HEK293 (cell line): Measurements from ENCODE around the gene WWC1.

Experiments used
- CTCF ChIA-PET: fragments of 350-600 bp; formaldehyde crosslinking; extraction: SDS; loops from one replicate; lab custom pipeline; 2021; ENCODE audit warnings: antibody characterized with exemption; lab: Yijun Ruan, JAX
- POLR2A ChIA-PET: fragments of 300-600 bp; formaldehyde crosslinking; extraction: SDS; loops from one replicate; lab custom pipeline; 2020; ENCODE audit warnings: antibody characterized with exemption, inconsistent platforms; lab: Yijun Ruan, JAX
- H3K27ac ChIP-seq: fragments of 200-500 bp; sonication (Bioruptor generic); 2 replicates; pipeline ENCODE4 v1.5.1; 2014; ENCODE audit warnings: low read depth, low read length, control low read depth, inconsistent platforms; ENCODE audit errors: extremely low read depth
- H3K36me3 ChIP-seq, 2 experiments: fragments of 200-500 bp in 1 of 2; sonication (Bioruptor generic) in 1 of 2; 1 replicate in 1 of 2; 2 replicates in 1 of 2; pipeline ENCODE4 v1.5.1; 2014 to 2017; ENCODE audit warnings: inconsistent platforms in 2 of 2, low read length in 2 of 2; ENCODE audit not compliant: control insufficient read depth in 2 of 2, insufficient read depth in 1 of 2
- H3K4me1 ChIP-seq: fragments of 200-500 bp; sonication (Bioruptor generic); 2 replicates; pipeline ENCODE4 v1.5.1; 2014; ENCODE audit warnings: mild to moderate bottlenecking, low read length, inconsistent platforms; ENCODE audit not compliant: control insufficient read depth, insufficient read depth
- H3K4me3 ChIP-seq: 2 replicates; pipeline ENCODE4 v1.5.1; 2011; ENCODE audit warnings: low read depth, mild to moderate bottlenecking, control low read depth, low read length, moderate library complexity
- H3K9me3 ChIP-seq: fragments of 200-500 bp; sonication (Bioruptor generic); 2 replicates; pipeline ENCODE4 v1.5.1; 2014; ENCODE audit warnings: low read depth, low read length, inconsistent platforms; ENCODE audit not compliant: control insufficient read depth, insufficient read depth
- MYNN ChIP-seq: fragments of 450-650 bp; formaldehyde crosslinking; IDR thresholded peaks from 2 replicates; pipeline ENCODE4 v1.5.1; 2016; ENCODE audit warnings: missing biosample characterization, missing genetic modification characterization, borderline replicate concordance
- SALL2 ChIP-seq: fragments of 450-650 bp; formaldehyde crosslinking; IDR thresholded peaks from 2 replicates; pipeline ENCODE4 v1.5.0; 2017; ENCODE audit warnings: missing biosample characterization, mild to moderate bottlenecking, missing genetic modification characterization, borderline replicate concordance
- WT1 ChIP-seq: fragments of 450-650 bp; formaldehyde crosslinking; IDR thresholded peaks from 2 replicates; pipeline ENCODE4 v1.5.1; 2016; ENCODE audit warnings: missing biosample characterization, missing genetic modification characterization
- YY1 ChIP-seq: fragments of 450-650 bp; formaldehyde crosslinking; IDR thresholded peaks from 2 replicates; pipeline ENCODE4 v1.5.1; 2018; ENCODE audit warnings: missing biosample characterization, missing genetic modification characterization
- ZBTB1 ChIP-seq: fragments of 450-650 bp; formaldehyde crosslinking; IDR thresholded peaks from 2 replicates; pipeline ENCODE4 v1.5.1; 2016; ENCODE audit warnings: missing biosample characterization, missing genetic modification characterization
- ZBTB20 ChIP-seq: fragments of 450-650 bp; formaldehyde crosslinking; IDR thresholded peaks from 2 replicates; pipeline ENCODE4 v1.5.1; 2016; ENCODE audit warnings: missing biosample characterization, missing genetic modification characterization
- ZNF138 ChIP-seq: fragments of 450-650 bp; formaldehyde crosslinking; IDR thresholded peaks from 2 replicates; pipeline ENCODE4 v1.5.1; 2016; ENCODE audit warnings: missing biosample characterization, missing genetic modification characterization, borderline replicate concordance
- ZNF19 ChIP-seq: fragments of 450-650 bp; formaldehyde crosslinking; IDR thresholded peaks from 2 replicates; pipeline ENCODE4; 2016; ENCODE audit warnings: missing biosample characterization, missing genetic modification characterization, low read depth
- ZNF223 ChIP-seq: fragments of 450-650 bp; formaldehyde crosslinking; IDR thresholded peaks from 2 replicates; pipeline ENCODE4 v1.5.1; 2016; ENCODE audit warnings: missing biosample characterization, missing genetic modification characterization
- ZNF350 ChIP-seq: fragments of 450-650 bp; formaldehyde crosslinking; IDR thresholded peaks from 2 replicates; pipeline ENCODE4 v1.5.0; 2017; ENCODE audit warnings: missing biosample characterization, mild to moderate bottlenecking, missing genetic modification characterization
- ZNF48 ChIP-seq: fragments of 450-650 bp; formaldehyde crosslinking; IDR thresholded peaks from 2 replicates; pipeline ENCODE4 v1.5.1; 2016; ENCODE audit warnings: missing biosample characterization, missing genetic modification characterization
- ZNF544 ChIP-seq: fragments of 450-650 bp; formaldehyde crosslinking; IDR thresholded peaks from 2 replicates; pipeline ENCODE4 v1.5.0; 2017; ENCODE audit warnings: missing biosample characterization, missing genetic modification characterization
- ZNF596 ChIP-seq: fragments of 450-650 bp; IDR thresholded peaks from 2 replicates; pipeline ENCODE4 v1.5.0; 2018; ENCODE audit warnings: missing biosample characterization, mild to moderate bottlenecking, missing genetic modification characterization, moderate library complexity
- ZNF76 ChIP-seq: fragments of 450-650 bp; formaldehyde crosslinking; IDR thresholded peaks from 2 replicates; pipeline ENCODE4; 2016; ENCODE audit warnings: low read depth, missing biosample characterization, missing genetic modification characterization, borderline replicate concordance
- ZNF768 ChIP-seq: fragments of 450-650 bp; formaldehyde crosslinking; IDR thresholded peaks from 2 replicates; pipeline ENCODE4 v1.5.1; 2018; ENCODE audit warnings: missing biosample characterization, mild to moderate bottlenecking, missing genetic modification characterization
- TF ChIP-seq, protein P1 (sequence below): fragments of 450-650 bp; formaldehyde crosslinking; IDR thresholded peaks from 2 replicates; pipeline ENCODE4 v1.5.1; 2016; ENCODE audit warnings: missing biosample characterization, missing genetic modification characterization
- TF ChIP-seq, protein P2 (sequence below): fragments of 450-650 bp; formaldehyde crosslinking; IDR thresholded peaks from 2 replicates; pipeline ENCODE4 v1.5.1; 2016; ENCODE audit warnings: missing biosample characterization, missing genetic modification characterization, low read depth
- TF ChIP-seq, protein P3 (sequence below): fragments of 450-650 bp; formaldehyde crosslinking; IDR thresholded peaks from 2 replicates; pipeline ENCODE4 v1.5.1; 2016; ENCODE audit warnings: missing biosample characterization, missing genetic modification characterization
- TF ChIP-seq, protein P4 (sequence below): fragments of 450-650 bp; formaldehyde crosslinking; optimal IDR thresholded peaks from 2 replicates; pipeline ENCODE3; 2016; ENCODE audit warnings: missing biosample characterization, mild to moderate bottlenecking, missing genetic modification characterization

Gene WWC1

DNA sequence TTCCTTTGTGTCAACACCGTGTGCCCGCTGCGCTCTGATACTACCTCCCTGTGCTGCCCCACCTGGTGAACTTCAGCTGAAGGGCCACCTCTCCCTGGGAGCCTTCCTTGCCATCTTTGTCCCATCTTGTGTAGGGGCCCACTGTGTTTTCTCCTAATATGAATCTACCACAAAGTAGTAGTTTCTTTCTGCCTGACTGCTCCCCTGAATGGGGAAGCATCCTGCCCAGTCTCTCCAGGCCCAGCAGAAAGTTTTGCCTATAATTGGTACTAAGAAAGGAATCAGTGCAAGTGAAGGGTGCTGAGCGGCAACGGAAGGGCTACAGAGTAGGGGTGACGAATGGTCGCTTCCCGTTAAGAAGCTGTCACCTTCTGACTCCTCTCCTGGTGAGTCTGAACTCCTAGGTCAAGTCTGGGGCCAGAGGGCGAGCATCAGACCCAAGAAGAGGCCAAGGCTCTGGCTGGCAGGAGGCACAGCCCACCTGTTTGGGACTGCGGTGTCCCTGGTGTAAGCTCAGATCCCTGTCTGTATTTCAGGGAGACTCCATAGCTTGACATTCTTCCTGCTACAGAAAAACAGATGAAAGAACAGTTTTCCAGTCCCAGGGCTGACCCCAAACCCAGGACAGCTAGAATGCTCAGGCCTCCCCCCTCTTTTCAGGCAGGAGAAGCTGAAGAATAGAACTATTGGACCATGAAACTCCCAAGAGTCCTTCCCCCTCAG lies 24.1 kb downstream of the WWC1 start:
- POLR2A ChIA-PET, result interaction anchor here (3.2 kb wide), 1 partner anchor 23 kb away, joined by 15 read pairs; the partner anchor contains the start of gene WWC1
- Histone ChIP-seq H3K9me3 (no peaks in the 10 kb centered on the region), H3K4me3 (no peak overlapping the region), H3K27ac (no peak overlapping the region), H3K4me1 (peaks cover 11% of the 10 kb centered on the region; the same call in 1 of the 2 replicates), H3K36me3 (no peaks in the 10 kb centered on the region; a peak in 1 of 3 replicates)
- TF ChIP-seq ZNF48 (tag by site-specific recombination) (no peak), ZNF19 (tag by site-specific recombination) (no peak), ZNF350 (tag by site-specific recombination) (no peak), ZBTB20 (tag by site-specific recombination) (peak; percentile 38; the same call in 1 of the 2 replicates), ZBTB1 (tag by site-specific recombination) (no peak)
- TF ChIP-seq, protein P1, sequence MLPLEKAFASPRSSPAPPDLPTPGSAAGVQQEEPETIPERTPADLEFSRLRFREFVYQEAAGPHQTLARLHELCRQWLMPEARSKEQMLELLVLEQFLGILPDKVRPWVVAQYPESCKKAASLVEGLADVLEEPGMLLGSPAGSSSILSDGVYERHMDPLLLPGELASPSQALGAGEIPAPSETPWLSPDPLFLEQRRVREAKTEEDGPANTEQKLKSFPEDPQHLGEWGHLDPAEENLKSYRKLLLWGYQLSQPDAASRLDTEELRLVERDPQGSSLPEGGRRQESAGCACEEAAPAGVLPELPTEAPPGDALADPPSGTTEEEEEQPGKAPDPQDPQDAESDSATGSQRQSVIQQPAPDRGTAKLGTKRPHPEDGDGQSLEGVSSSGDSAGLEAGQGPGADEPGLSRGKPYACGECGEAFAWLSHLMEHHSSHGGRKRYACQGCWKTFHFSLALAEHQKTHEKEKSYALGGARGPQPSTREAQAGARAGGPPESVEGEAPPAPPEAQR, result no peak
- CTCF ChIA-PET, result interaction anchor here (0.6 to 1.9 kb wide), 5 partner anchors 12 to 1315 kb away, joined by 3 to 5 read pairs (median 3); partner anchors contain the start of gene WWC1

DNA sequence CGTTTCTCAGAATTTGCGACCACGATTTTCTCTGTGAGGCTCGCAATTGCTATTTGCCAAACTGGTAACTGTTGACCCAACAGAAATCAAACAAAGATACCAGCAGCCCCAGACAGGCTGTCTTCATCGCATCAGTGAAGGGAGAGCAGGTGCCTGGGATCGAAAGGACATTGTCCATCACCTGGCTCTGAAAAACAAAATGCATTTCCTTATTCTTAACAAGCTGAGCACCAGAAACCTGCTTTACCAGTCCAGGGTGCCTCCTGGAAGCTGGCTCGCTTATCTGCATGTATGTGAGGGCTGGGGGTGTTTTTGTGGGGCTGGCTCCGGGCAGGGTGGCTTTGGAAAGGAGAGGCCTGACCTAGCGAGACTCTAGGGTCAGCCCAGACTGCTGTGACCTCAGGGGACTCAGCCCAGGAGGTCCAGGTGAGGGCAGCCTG lies 24.7 kb downstream of the WWC1 start:
- H3K9me3 ChIP-seq, result no peaks in the 10 kb centered on the region
- POLR2A ChIA-PET, result interaction anchor here (3.2 kb wide), 1 partner anchor 24 kb away, joined by 15 read pairs; the partner anchor contains the start of gene WWC1
- H3K27ac ChIP-seq, result no peak overlapping the region
- TF ChIP-seq YY1, result no peak
- TF ChIP-seq SALL2 (tag by site-specific recombination), result no peak
- no peak for TF ChIP-seq WT1
- TF ChIP-seq, protein P2, sequence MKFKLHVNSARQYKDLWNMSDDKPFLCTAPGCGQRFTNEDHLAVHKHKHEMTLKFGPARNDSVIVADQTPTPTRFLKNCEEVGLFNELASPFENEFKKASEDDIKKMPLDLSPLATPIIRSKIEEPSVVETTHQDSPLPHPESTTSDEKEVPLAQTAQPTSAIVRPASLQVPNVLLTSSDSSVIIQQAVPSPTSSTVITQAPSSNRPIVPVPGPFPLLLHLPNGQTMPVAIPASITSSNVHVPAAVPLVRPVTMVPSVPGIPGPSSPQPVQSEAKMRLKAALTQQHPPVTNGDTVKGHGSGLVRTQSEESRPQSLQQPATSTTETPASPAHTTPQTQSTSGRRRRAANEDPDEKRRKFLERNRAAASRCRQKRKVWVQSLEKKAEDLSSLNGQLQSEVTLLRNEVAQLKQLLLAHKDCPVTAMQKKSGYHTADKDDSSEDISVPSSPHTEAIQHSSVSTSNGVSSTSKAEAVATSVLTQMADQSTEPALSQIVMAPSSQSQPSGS (tag by site-specific recombination), result no peak
- no peak for TF ChIP-seq MYNN (tag by site-specific recombination)
- TF ChIP-seq ZNF544 (tag by site-specific recombination), result no peak
- no peak for TF ChIP-seq ZNF223
- no peak for TF ChIP-seq ZNF138 (tag by site-specific recombination)
- TF ChIP-seq, protein P3, sequence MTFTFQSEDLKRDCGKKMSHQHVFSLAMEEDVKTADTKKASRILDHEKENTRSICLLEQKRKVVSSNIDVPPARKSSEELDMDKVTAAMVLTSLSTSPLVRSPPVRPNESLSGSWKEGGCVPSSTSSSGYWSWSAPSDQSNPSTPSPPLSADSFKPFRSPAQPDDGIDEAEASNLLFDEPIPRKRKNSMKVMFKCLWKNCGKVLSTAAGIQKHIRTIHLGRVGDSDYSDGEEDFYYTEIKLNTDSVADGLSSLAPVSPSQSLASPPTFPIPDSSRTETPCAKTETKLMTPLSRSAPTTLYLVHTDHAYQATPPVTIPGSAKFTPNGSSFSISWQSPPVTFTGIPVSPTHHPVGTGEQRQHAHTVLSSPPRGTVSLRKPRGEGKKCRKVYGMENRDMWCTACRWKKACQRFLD, result no peak
- no peak for TF ChIP-seq ZNF596 (tag by site-specific recombination)
- H3K36me3 ChIP-seq, result no peaks in the 10 kb centered on the region; a peak in 1 of 3 replicates
- CTCF ChIA-PET, result interaction anchor here (0.7 to 1.9 kb wide), 4 partner anchors 12 to 1314 kb away, joined by 3 to 5 read pairs (median 3); partner anchors contain the start of gene WWC1
- peaks cover 11% of the 10 kb centered on the region; the same call in 1 of the 2 replicates for H3K4me1 ChIP-seq
- H3K4me3 ChIP-seq, result no peak overlapping the region

DNA sequence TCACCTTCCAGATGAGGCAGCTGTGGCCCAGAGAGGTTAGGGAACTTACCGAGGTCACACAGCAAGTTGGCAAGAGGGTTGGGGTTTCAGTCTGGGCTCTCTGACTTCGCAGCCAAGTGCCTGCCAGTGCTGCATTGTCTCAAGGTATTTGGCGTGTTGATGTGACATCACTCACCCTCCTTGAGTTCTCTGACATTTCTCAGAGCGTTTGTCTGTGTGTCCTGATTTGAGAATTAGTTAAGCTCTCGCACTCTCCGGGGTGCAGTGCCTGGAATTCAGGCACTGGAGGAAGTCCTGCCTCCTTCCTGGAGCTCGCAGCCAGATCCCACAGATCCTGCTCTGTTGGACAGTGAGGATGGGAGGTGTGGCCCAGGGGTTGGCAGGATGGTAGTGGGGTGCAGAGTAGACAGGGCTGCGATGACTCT lies 25.7 kb downstream of the WWC1 start:
- ChIA-PET CTCF (interaction anchor here (0.8 to 1.9 kb wide), 4 partner anchors 16 to 43 kb away, joined by 3 to 5 read pairs (median 4); partner anchors contain the start of gene WWC1), POLR2A (interaction anchor here (2.1 to 3.2 kb wide), 2 partner anchors 12 to 25 kb away, joined by 7 to 15 read pairs; partner anchors contain the start of gene WWC1)
- no peaks in the 10 kb centered on the region for H3K9me3 ChIP-seq
- peaks cover 11% of the 10 kb centered on the region; the same call in 1 of the 2 replicates for H3K4me1 ChIP-seq
- H3K27ac ChIP-seq, result no peak overlapping the region
- H3K36me3 ChIP-seq, result no peaks in the 10 kb centered on the region; a peak in 1 of 3 replicates
- peak; percentile 90; the same call in 1 of the 2 replicates for TF ChIP-seq ZNF768 (tag by site-specific recombination)
- TF ChIP-seq, protein P4, sequence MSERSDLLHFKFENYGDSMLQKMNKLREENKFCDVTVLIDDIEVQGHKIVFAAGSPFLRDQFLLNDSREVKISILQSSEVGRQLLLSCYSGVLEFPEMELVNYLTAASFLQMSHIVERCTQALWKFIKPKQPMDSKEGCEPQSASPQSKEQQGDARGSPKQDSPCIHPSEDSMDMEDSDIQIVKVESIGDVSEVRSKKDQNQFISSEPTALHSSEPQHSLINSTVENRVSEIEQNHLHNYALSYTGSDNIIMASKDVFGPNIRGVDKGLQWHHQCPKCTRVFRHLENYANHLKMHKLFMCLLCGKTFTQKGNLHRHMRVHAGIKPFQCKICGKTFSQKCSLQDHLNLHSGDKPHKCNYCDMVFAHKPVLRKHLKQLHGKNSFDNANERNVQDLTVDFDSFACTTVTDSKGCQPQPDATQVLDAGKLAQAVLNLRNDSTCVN (tag by site-specific recombination), result peak; percentile 12
- no peak for TF ChIP-seq ZNF76 (tag by site-specific recombination)
- no peak overlapping the region for H3K4me3 ChIP-seq
